Subcutaneous adipose tissue (tissue), 4 donors: ENCODE measurements around the gene YWHAG. TPM values are rescaled to one million over a fixed set of nuclear protein-coding genes. Genes with fewer than 3 reads are reported as not detected.

Source experiments
- total RNA-seq, 4 donors: library from RNA; depleted of rRNA; stranded (reverse); fragments of >200 nt; gene quantifications; one replicate each; pipeline ENCODE4 v1.1.0, GENCODE V29; 2016
- TF ChIP-seq, protein P1 (sequence below): fragments of 450-650 bp; IDR thresholded peaks from one replicate; pipeline ENCODE4 v1.5.1; 2016; ENCODE audit warnings: low read depth, mild to moderate bottlenecking, control low read depth, antibody characterized with exemption, moderate library complexity

Gene YWHAG
- total RNA-seq: 100 to 1,000 TPM; 102 to 215 (median 162) TPM

DNA sequence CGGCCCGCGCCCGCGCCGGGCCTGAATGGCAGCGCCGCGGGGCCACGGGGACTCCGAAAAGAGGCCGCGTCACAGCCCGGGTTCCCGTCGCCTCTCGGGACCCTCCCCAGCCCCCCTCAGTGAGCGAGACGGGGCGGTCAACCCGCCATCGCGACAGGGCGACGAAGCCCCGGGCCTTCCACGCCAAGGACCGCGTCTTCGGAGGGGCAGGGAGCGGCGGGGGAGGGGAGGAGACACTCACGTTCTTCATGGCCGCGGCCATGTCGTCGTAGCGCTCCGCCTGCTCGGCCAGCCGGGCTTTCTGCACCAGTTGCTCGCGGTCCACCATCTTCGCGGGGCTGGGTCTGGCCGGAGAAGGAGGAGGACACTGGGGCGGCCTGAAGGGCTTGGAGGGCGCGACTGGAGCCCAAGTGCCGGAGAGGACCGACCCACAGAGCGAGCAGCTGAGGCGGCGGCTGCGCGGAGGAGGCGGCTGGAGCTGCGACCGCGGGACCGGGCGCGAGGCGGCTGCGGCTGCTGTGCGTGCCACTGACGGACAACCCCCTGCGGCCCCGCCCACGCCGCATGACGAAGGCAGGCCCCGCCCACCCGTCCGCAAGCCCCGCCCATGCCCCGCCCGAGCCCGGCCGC lies at the start of gene YWHAG:
Gene YWHAG (minus strand): TSS at position 511 of the 630 bp plus-strand sequence. CDS start 183 bp downstream, at position 328.
- TF ChIP-seq, protein P1, sequence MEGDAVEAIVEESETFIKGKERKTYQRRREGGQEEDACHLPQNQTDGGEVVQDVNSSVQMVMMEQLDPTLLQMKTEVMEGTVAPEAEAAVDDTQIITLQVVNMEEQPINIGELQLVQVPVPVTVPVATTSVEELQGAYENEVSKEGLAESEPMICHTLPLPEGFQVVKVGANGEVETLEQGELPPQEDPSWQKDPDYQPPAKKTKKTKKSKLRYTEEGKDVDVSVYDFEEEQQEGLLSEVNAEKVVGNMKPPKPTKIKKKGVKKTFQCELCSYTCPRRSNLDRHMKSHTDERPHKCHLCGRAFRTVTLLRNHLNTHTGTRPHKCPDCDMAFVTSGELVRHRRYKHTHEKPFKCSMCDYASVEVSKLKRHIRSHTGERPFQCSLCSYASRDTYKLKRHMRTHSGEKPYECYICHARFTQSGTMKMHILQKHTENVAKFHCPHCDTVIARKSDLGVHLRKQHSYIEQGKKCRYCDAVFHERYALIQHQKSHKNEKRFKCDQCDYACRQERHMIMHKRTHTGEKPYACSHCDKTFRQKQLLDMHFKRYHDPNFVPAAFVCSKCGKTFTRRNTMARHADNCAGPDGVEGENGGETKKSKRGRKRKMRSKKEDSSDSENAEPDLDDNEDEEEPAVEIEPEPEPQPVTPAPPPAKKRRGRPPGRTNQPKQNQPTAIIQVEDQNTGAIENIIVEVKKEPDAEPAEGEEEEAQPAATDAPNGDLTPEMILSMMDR: no peak

DNA sequence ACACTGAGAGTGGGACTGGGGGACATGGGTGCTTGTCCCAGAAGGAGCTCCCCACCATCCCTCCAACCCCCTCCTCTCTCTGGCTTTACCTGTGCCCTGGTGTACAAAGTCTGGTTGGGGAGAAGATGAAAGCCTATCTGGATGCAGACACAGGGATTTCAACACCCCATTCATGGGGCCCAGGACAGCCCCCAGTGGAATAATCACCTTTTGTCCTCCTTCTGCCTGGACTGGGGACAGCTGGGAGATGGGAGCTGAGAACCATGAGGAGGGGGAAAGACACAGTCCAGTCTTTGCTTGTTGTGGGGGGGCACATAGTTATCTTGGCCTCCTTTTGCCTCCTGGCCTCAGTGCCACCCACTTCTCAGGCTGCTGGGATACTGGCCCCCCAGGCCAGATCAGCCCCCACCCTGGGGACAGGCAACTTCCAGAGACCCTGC lies 49.4 kb upstream of the YWHAG start:
- TF ChIP-seq, protein P1: no peak

DNA sequence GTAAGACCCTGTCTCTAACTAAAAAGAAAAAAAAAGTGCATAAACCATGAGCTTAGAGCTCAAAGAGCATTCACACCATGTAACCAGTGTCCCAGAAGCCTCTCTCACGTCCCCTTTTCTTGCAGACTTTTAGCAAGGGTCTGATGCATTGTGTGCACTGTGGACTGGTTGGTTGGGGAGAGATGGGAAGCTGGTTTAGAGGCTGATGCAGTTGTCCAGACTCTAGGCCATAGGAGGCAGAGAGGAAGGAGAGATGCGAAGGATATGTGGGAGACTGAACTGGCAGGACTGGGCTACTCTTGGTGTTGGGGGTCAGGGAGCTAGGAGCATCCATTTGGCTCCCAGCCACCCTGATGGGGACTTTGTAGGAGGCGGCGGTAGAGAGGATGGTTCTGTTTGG lies 48.9 kb upstream of the YWHAG start:
- TF ChIP-seq, protein P1: no peak

DNA sequence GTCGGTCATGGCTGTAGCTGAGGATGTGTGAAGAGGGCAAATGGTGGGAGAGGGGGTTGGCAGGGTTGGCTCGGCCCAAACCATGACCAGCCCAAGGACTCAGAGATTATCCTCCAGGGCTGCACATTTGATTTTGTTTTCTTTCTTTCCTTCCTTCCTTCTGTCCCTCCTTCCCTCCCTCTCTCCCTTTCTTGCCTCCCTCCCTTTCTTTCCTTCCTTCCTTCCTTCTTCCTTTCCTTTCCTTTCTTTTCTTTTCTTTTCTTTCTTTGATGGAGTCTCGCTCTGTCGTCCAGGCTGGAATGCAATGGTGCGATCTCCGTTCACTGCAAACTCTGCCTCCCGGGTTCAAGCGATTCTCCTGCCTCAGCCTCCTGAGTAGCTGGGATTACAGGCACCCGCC lies 46.9 kb upstream of the YWHAG start:
- TF ChIP-seq, protein P1: no peak

DNA sequence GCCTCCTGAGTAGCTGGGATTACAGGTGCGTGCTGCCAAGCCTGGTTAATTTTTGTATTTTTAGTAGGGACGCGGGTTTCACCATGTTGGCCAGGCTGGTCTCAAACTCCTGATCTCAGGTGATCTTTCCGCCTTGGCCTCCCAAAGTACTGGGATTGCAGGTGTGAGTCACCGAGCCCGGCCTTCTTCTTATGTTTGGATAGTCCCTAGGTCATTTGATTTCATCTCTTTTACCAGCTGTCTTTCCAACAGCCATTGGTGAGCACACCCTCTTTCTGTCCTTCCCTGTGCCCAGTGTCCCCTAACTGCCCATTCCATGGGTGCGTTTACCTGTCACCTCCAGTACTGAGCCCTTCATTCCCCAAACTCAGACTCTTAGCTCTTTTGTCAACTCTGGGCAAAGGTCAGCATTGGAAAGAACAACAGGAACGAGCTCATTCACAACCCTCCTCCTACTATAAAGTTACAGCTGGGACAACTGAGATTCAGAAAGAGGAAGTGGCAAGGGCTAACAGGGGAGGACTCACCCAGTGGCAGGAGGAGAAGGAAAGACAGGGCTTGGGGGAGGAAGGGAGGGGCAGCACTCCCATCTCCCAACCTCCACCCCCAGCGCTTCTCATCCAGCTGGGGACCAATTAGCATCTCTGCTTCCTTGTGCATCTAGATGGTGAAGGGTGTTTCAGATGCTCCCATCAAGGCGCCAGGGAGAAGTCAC lies 45.1 kb upstream of the YWHAG start:
- TF ChIP-seq, protein P1: no peak

DNA sequence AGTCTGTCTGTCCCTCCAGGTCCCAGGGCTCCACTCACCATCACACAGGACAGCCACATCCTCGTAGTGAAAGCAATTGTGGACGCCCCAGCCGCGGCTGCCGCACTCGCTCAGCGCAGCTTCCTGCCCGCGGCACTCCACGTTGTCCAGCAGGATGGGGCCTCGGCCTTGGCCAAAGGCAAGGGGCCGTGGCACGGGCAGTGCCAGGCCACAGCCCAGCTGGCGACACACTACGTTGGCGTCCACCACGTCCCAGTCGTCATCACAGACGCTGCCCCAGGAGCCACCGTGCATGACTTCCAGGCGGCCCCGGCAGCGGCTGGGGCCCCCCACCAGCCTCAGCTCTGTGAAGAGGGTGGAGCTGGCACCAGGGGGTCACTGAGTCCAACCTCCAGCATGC lies 41.5 kb upstream of the YWHAG start:
- TF ChIP-seq, protein P1: no peak

DNA sequence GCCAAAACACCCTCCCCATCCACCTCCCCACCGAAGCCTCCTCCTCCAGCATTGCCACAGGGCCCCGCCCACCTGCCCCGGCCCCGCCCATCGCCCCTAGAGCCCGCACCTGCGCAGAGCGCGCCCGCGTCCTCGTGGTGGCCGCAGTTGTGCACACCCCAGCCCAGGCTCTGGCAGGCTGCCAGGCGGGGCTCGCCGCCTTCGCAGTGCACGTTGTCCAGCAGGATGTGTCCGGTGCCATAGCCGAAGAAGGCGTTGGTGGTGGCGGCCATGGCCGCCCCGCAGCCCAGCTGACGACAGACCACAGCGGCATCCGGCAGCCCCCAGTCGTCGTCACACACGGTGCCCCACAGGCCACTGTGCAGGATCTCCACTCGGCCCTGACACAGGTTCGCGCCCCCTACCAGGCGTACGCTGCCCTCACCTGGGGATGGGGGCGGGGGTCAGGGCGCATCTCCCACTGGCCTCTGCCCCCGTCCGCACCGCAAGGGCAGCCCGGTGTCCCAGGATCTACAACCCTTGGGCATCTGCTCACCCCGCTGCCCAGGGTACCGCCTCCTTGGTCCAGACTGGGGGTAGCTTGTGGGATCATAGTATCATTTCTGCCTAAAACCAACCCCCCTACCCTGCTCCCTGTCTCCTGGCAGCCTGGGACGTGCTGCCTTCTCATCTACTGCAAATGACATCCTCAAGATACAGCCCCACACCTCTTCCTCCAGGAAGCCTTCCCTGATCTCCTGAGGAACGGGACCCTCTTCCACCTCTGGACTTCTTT lies 38.8 kb upstream of the YWHAG start:
- TF ChIP-seq, protein P1: no peak
